HepG2 (cell line): ENCODE measurements around the gene SRPRB. TPM values are rescaled to one million over a fixed set of nuclear protein-coding genes. Genes with fewer than 3 reads are reported as not detected.

ENCODE experiments used
- ARID4A ChIP-seq: sonication (generic); formaldehyde crosslinking; IDR thresholded peaks from 2 replicates; pipeline ENCODE4 v1.5.0; 2020; ENCODE audit warnings: mild to moderate bottlenecking, missing genetic modification reagents, borderline replicate concordance
- ATF7 ChIP-seq, 2 experiments: fragments of 450-650 bp in 1 of 2; sonication (generic) in 1 of 2; formaldehyde crosslinking in 1 of 2; IDR thresholded peaks; 2 replicates each; pipeline versions ENCODE4 v1.4.0 to v1.6.1; 2016 to 2020; ENCODE audit warnings: antibody characterized with exemption in 1 of 2, mild to moderate bottlenecking in 1 of 2, missing genetic modification reagents in 1 of 2
- CENPT ChIP-seq: sonication (generic); formaldehyde crosslinking; IDR thresholded peaks from 2 replicates; pipeline ENCODE4 v1.8.0; 2022; ENCODE audit warnings: low read depth, mild to moderate bottlenecking, moderate library complexity, missing genetic modification reagents
- GATAD1 ChIP-seq: IDR thresholded peaks from 2 replicates; pipeline ENCODE4 v1.6.1; 2016; ENCODE audit warnings: missing genetic modification reagents, missing compliant biosample characterization
- GLI4 ChIP-seq: sonication (generic); formaldehyde crosslinking; IDR thresholded peaks from 2 replicates; pipeline ENCODE4 v1.5.1; 2020; ENCODE audit warnings: missing genetic modification reagents, mild to moderate bottlenecking, moderate library complexity, borderline replicate concordance
- HOXA5 ChIP-seq: sonication (generic); formaldehyde crosslinking; IDR thresholded peaks from 2 replicates; pipeline ENCODE4 v1.4.0; 2020; ENCODE audit warnings: missing genetic modification reagents
- KAT7 ChIP-seq: IDR thresholded peaks from 2 replicates; pipeline ENCODE4 v1.6.1; 2018; ENCODE audit warnings: borderline replicate concordance, missing compliant biosample characterization
- MATR3 ChIP-seq: sonication (generic); formaldehyde crosslinking; IDR thresholded peaks from 2 replicates; pipeline ENCODE4 v1.4.0; 2020; ENCODE audit warnings: missing genetic modification reagents
- NR2C2 ChIP-seq: sonication (generic); formaldehyde crosslinking; IDR thresholded peaks from 2 replicates; pipeline ENCODE4 v1.4.0; 2020; ENCODE audit warnings: missing genetic modification reagents, mild to moderate bottlenecking, moderate library complexity, borderline replicate concordance
- SMAD9 ChIP-seq: sonication (generic); formaldehyde crosslinking; IDR thresholded peaks from 2 replicates; pipeline ENCODE4 v1.5.1; 2020; ENCODE audit warnings: mild to moderate bottlenecking, missing genetic modification reagents
- TBX2 ChIP-seq: sonication (generic); formaldehyde crosslinking; IDR thresholded peaks from 2 replicates; pipeline ENCODE4 v1.5.0; 2020; ENCODE audit warnings: missing genetic modification reagents, mild to moderate bottlenecking, borderline replicate concordance
- TEAD3 ChIP-seq: optimal IDR thresholded peaks from 2 replicates; pipeline ENCODE3; 2016; ENCODE audit warnings: borderline replicate concordance
- THAP7 ChIP-seq: sonication (generic); formaldehyde crosslinking; IDR thresholded peaks from 2 replicates; pipeline ENCODE4 v1.8.1; 2023; ENCODE audit warnings: mild to moderate bottlenecking, missing genetic modification reagents
- ZNF121 ChIP-seq: sonication (generic); formaldehyde crosslinking; IDR thresholded peaks from 2 replicates; pipeline ENCODE4 v1.5.0; 2020; ENCODE audit warnings: mild to moderate bottlenecking, missing genetic modification reagents
- ZNF225 ChIP-seq: sonication (generic); formaldehyde crosslinking; IDR thresholded peaks from 2 replicates; pipeline ENCODE4 v1.4.0; 2020; ENCODE audit warnings: mild to moderate bottlenecking, missing genetic modification reagents
- ZNF232 ChIP-seq: sonication (generic); formaldehyde crosslinking; IDR thresholded peaks from 2 replicates; pipeline ENCODE4 v1.4.0; 2020; ENCODE audit warnings: missing genetic modification reagents, borderline replicate concordance
- ZNF543 ChIP-seq: sonication (generic); formaldehyde crosslinking; IDR thresholded peaks from 2 replicates; pipeline ENCODE4 v1.4.0; 2020; ENCODE audit warnings: mild to moderate bottlenecking, missing genetic modification reagents
- ZNF616 ChIP-seq: sonication (generic); formaldehyde crosslinking; IDR thresholded peaks from 2 replicates; pipeline ENCODE4 v1.5.0; 2020; ENCODE audit warnings: low read depth, mild to moderate bottlenecking, missing genetic modification reagents
- ZNF768 ChIP-seq: sonication (generic); formaldehyde crosslinking; IDR thresholded peaks from 2 replicates; pipeline ENCODE4 v1.4.0; 2020; ENCODE audit warnings: missing genetic modification reagents
- ZNF788 ChIP-seq: sonication (generic); formaldehyde crosslinking; IDR thresholded peaks from 2 replicates; pipeline ENCODE4 v1.5.0; 2020; ENCODE audit warnings: mild to moderate bottlenecking, missing genetic modification reagents, borderline replicate concordance
- ZNF83 ChIP-seq: sonication (generic); formaldehyde crosslinking; IDR thresholded peaks from 2 replicates; pipeline ENCODE4 v1.4.0; 2020; ENCODE audit warnings: missing genetic modification reagents, mild to moderate bottlenecking, borderline replicate concordance
- ZSCAN12 ChIP-seq: sonication (generic); formaldehyde crosslinking; IDR thresholded peaks from 2 replicates; pipeline ENCODE4 v1.9.0; 2021; ENCODE audit warnings: mild to moderate bottlenecking, missing genetic modification reagents
- polyA plus RNA-seq, 8 experiments: library from polyadenylated mRNA; depleted of rRNA in 3 of 8; stranded (reverse) in 7 of 8; unstranded in 1 of 8; fragments of >200 nt; fragmentation: Illumina TruSeq in 4 of 8; extraction: Trizol in 4 of 8; gene quantifications; 2 replicates each; pipeline versions ENCODE4 v1.2.1 to v1.2.3, GENCODE V29; 2011 to 2016; ENCODE audit warnings: low read depth in 4 of 8, missing spikeins in 1 of 8, mixed read lengths in 1 of 8; ENCODE audit not compliant: insufficient read depth in 1 of 8
- total RNA-seq, 5 experiments: library from RNA; depleted of rRNA; stranded (reverse); fragments of >200 nt; fragmentation: Illumina TruSeq; extraction: Trizol; gene quantifications; 2 replicates each; pipeline ENCODE4 v1.2.3, GENCODE V29; 2016; ENCODE audit warnings: low read depth in 1 of 5
- TF ChIP-seq, protein P1 (sequence below): sonication (generic); formaldehyde crosslinking; IDR thresholded peaks from 2 replicates; pipeline ENCODE4 v1.8.0; 2022; ENCODE audit warnings: missing genetic modification reagents, mild to moderate bottlenecking, borderline replicate concordance

The SRPRB gene
- total and polyA plus RNA-seq, 2 of the 13 experiments (the other 11 are each of a cell fraction or from before 2014, with no cell fraction given) = 41.0 to 111 TPM

- TF ChIP-seq ZNF121 = no peak
- TF ChIP-seq GATAD1 (CRISPR knock-in tag) = peak; percentile 87
- TF ChIP-seq TEAD3 (CRISPR knock-in tag) = peak; percentile 35
- TF ChIP-seq, protein P1, sequence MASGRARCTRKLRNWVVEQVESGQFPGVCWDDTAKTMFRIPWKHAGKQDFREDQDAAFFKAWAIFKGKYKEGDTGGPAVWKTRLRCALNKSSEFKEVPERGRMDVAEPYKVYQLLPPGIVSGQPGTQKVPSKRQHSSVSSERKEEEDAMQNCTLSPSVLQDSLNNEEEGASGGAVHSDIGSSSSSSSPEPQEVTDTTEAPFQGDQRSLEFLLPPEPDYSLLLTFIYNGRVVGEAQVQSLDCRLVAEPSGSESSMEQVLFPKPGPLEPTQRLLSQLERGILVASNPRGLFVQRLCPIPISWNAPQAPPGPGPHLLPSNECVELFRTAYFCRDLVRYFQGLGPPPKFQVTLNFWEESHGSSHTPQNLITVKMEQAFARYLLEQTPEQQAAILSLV (CRISPR knock-in tag) = peak; percentile 75; the same call in 1 of the 2 replicates
- TF ChIP-seq ZNF232 (CRISPR knock-in tag) = peak; percentile 78
- no peak for TF ChIP-seq ATF7 (IDR thresholded peaks at IDR 0.05)
- TF ChIP-seq ATF7 (CRISPR knock-in tag; IDR thresholded peaks at IDR 0.05) = 0 out of 2 replicates have a peak, but pooled peaks have one; percentile 57
- TF ChIP-seq NR2C2 (CRISPR knock-in tag) = peak; percentile 66; the same call in 1 of the 2 replicates
- TF ChIP-seq KAT7 = no peak; the same call in none of the 2 replicates
- no peak for TF ChIP-seq SMAD9 (CRISPR knock-in tag)
- TF ChIP-seq GLI4 (CRISPR knock-in tag) = 0 out of 2 replicates have a peak, but pooled peaks have one; percentile 76
- TF ChIP-seq ZSCAN12 (CRISPR knock-in tag) = 0 out of 2 replicates have a peak, but pooled peaks have one; percentile 75
- TF ChIP-seq ZNF768 = peak; percentile 77; the same call in 1 of the 2 replicates
- peak; percentile 66; the same call in 1 of the 2 replicates for TF ChIP-seq THAP7
- peak; percentile 70; the same call in 1 of the 2 replicates for TF ChIP-seq ZNF543
- TF ChIP-seq ARID4A (CRISPR knock-in tag) = peak; percentile 99
- TF ChIP-seq ZNF616 (CRISPR knock-in tag) = 0 out of 2 replicates have a peak, but pooled peaks have one; percentile 53
- peak; percentile 56 for TF ChIP-seq TBX2 (CRISPR knock-in tag)
- peak; percentile 89 for TF ChIP-seq HOXA5 (CRISPR knock-in tag)
- TF ChIP-seq MATR3 (CRISPR knock-in tag) = no peak
- peak; percentile 55; the same call in 1 of the 2 replicates for TF ChIP-seq ZNF788
- TF ChIP-seq CENPT (CRISPR knock-in tag) = no peak
- peak; percentile 84; the same call in 1 of the 2 replicates for TF ChIP-seq ZNF83 (CRISPR knock-in tag)
- TF ChIP-seq ZNF225 (CRISPR knock-in tag) = peak; percentile 74; the same call in 1 of the 2 replicates
Measured at GRCh38 chr3:133805702-133806475, at the start of gene SRPRB (continued).
